K562 (cell line): ENCODE measurements around the gene SYNRG. TPM values are rescaled to one million over a fixed set of nuclear protein-coding genes. Genes with fewer than 3 reads are reported as not detected.
"Not testable (repeated sequence)": the region's sequence is repeated elsewhere in the genome, so short reads cannot be mapped to it uniquely, and the experiment has no call there.

Experiments
- ATAC-seq: fragments of 200-7000 bp; cut with Tn5 transposase; 3 replicates; pipeline ENCODE4 v1.9.1; 2020; ENCODE audit warnings: moderate library complexity
- BruUV-seq: library from RNA; stranded (reverse); fragments of 400-500 nt; replicated peaks from 2 replicates; lab custom pipeline; 2021; lab: Mats Ljungman, UMichigan
- CTCF ChIA-PET: fragments of 300-600 bp; formaldehyde crosslinking; extraction: SDS; loops from one replicate; lab custom pipeline; 2021; ENCODE audit warnings: low intra/inter-chr PET ratio; lab: Yijun Ruan, JAX
- POLR2A ChIA-PET: fragments of 300-600, 350-650 bp; sonication (Branson Sonifier 250); formaldehyde crosslinking; extraction: SDS; loops from one replicate; lab custom pipeline; 2021; ENCODE audit warnings: antibody characterized with exemption, inconsistent platforms; lab: Yijun Ruan, JAX
- DNase-seq, 4 experiments: peaks; one replicate each; pipeline versions ENCODE4 v3.0.0 to v3.0.0-alpha.2; 2011 to 2018; ENCODE audit warnings: low spot score in 3 of 4, mixed read lengths in 3 of 4; ENCODE audit errors: extremely low read depth in 1 of 4
- FAIRE-seq: peaks from 2 replicates; lab custom pipeline; 2011; peaks lifted over from hg19 to GRCh38; lab: Jason Lieb, UNC
- H2AFZ ChIP-seq: 2 replicates; pipeline ENCODE4 v1.6.0; 2011; ENCODE audit warnings: low read depth, low read length, control low read depth, inconsistent platforms
- H3K27ac ChIP-seq: fragments of 200-600 bp; 3 replicates; pipeline ENCODE4 v1.8.0; 2011; ENCODE audit warnings: low read depth, mild to moderate bottlenecking, control low read depth, inconsistent platforms, low read length, moderate library complexity, mixed read lengths; ENCODE audit errors: extremely low read depth
- H3K27me3 ChIP-seq, 2 experiments: fragments of 300-600 bp in 1 of 2; 2 replicates in 1 of 2; 3 replicates in 1 of 2; pipeline versions ENCODE4 v1.6.0 to v1.8.0; 2011; ENCODE audit warnings: inconsistent platforms in 2 of 2, low read length in 2 of 2, mild to moderate bottlenecking in 1 of 2, mixed read lengths in 1 of 2, moderate library complexity in 1 of 2; ENCODE audit not compliant: control insufficient read depth in 2 of 2, insufficient read depth in 2 of 2
- H3K36me3 ChIP-seq: fragments of 300-600 bp; 3 replicates; pipeline ENCODE4 v1.8.0; 2011; ENCODE audit warnings: mild to moderate bottlenecking, low read length, inconsistent platforms; ENCODE audit not compliant: control insufficient read depth, insufficient read depth
- H3K4me1 ChIP-seq, 2 experiments: fragments of 200-600 bp in 1 of 2; replicated peaks in 1 of 2; 2 replicates in 1 of 2; 3 replicates in 1 of 2; pipeline versions ENCODE4 v1.5.1 to v1.8.0; 2011; ENCODE audit warnings: inconsistent platforms in 2 of 2, low read length in 2 of 2, mild to moderate bottlenecking in 1 of 2, mixed read lengths in 1 of 2, moderate library complexity in 1 of 2; ENCODE audit not compliant: control insufficient read depth in 2 of 2, insufficient read depth in 2 of 2
- H3K4me2 ChIP-seq: 2 replicates; pipeline ENCODE4 v1.6.1; 2011; ENCODE audit warnings: low read length, control low read depth, inconsistent platforms, mixed read lengths; ENCODE audit not compliant: insufficient read depth
- H3K4me3 ChIP-seq: fragments of 200-600 bp; sonication (generic), shearing (Covaris generic); 2 replicates; pipeline ENCODE4 v1.5.1; 2016; ENCODE audit warnings: control low read depth, inconsistent platforms
- H3K79me2 ChIP-seq: fragments of 200-600 bp; 3 replicates; pipeline ENCODE4 v1.8.0; 2011; ENCODE audit warnings: low read length, inconsistent platforms; ENCODE audit not compliant: control insufficient read depth, insufficient read depth
- H3K9ac ChIP-seq, 2 experiments: 2 replicates each; pipeline versions ENCODE4 v1.6.0 to v1.6.1; 2011; ENCODE audit warnings: low read depth in 2 of 2, low read length in 2 of 2, control low read depth in 1 of 2, inconsistent platforms in 1 of 2, mild to moderate bottlenecking in 1 of 2, mixed read lengths in 1 of 2; ENCODE audit not compliant: insufficient read depth in 1 of 2
- H3K9me1 ChIP-seq: one replicate; pipeline ENCODE4 v1.6.0; 2011; ENCODE audit warnings: inconsistent platforms, mild to moderate bottlenecking, low read length, moderate library complexity; ENCODE audit not compliant: control insufficient read depth, insufficient read depth
- H3K9me3 ChIP-seq: replicated peaks from 2 replicates; pipeline ENCODE4 v1.5.1; 2011; ENCODE audit warnings: low read depth, low read length, inconsistent platforms; ENCODE audit not compliant: control insufficient read depth, insufficient read depth
- H4K20me1 ChIP-seq: replicated peaks from 2 replicates; pipeline ENCODE4 v1.6.1; 2011; ENCODE audit warnings: low read length, inconsistent platforms, mixed read lengths; ENCODE audit not compliant: control insufficient read depth, insufficient read depth
- CEBPB ChIP-seq: fragments of 450-650 bp; IDR thresholded peaks from 2 replicates; pipeline ENCODE4 v1.6.1; 2016; ENCODE audit warnings: missing genetic modification characterization, missing compliant biosample characterization
- GTF2A2 ChIP-seq: IDR thresholded peaks from 2 replicates; pipeline ENCODE4 v1.6.1; 2016; ENCODE audit warnings: mild to moderate bottlenecking, missing genetic modification characterization, missing compliant biosample characterization
- HNRNPLL ChIP-seq: fragments of 200-400 bp; formaldehyde crosslinking; IDR thresholded peaks from 2 replicates; pipeline ENCODE4 v1.6.1; 2017; ENCODE audit warnings: low read length, low read depth, mild to moderate bottlenecking; ENCODE audit not compliant: poor library complexity, severe bottlenecking
- KLF10 ChIP-seq: fragments of 250-450 bp; sonication (Bioruptor Pico); IDR thresholded peaks from 2 replicates; pipeline ENCODE4 v1.6.1; 2021; ENCODE audit warnings: matching md5 sums
- L3MBTL2 ChIP-seq: fragments of 450-650 bp; IDR thresholded peaks from 2 replicates; pipeline ENCODE4 v1.6.1; 2016; ENCODE audit warnings: mild to moderate bottlenecking, moderate library complexity
- POLR2B ChIP-seq: fragments of 450-650 bp; IDR thresholded peaks from 2 replicates; pipeline ENCODE4 v1.6.1; 2018; ENCODE audit warnings: low read depth; ENCODE audit not compliant: partially characterized antibody
- RBM14 ChIP-seq: fragments of 200-400 bp; formaldehyde crosslinking; IDR thresholded peaks from 2 replicates; pipeline ENCODE4 v1.6.1; 2018; ENCODE audit warnings: low read depth, mild to moderate bottlenecking, low read length, moderate library complexity, borderline replicate concordance; ENCODE audit not compliant: insufficient read depth
- SAP30 ChIP-seq: fragments of 200-600 bp; sonication (generic); IDR thresholded peaks from 2 replicates; pipeline ENCODE4 v1.6.1; 2012; ENCODE audit warnings: borderline replicate concordance, low read depth, mild to moderate bottlenecking, moderate library complexity, low read length, control low read depth, inconsistent platforms; ENCODE audit not compliant: insufficient read depth, poor library complexity, severe bottlenecking
- ZFP30 ChIP-seq: fragments of 250-450 bp; sonication (Bioruptor Pico); IDR thresholded peaks from 2 replicates; pipeline ENCODE4 v1.8.0; 2022; ENCODE audit warnings: moderate library complexity, mild to moderate bottlenecking, inconsistent platforms, borderline replicate concordance
- ZNF239 ChIP-seq: fragments of 250-450 bp; sonication (Bioruptor Pico); IDR thresholded peaks from 2 replicates; pipeline ENCODE4 v1.4.0; 2020; ENCODE audit warnings: mild to moderate bottlenecking
- WGBS: fragments of 100-300 bp; shearing (Covaris generic); methylation state at CpG from one replicate; pipeline ENCODE4 v1.1.6; 2016; ENCODE audit warnings: low coverage, mixed read lengths; ENCODE audit not compliant: insufficient coverage; ENCODE audit errors: missing lambda C conversion rate; 5-methylcytosine and 5-hydroxymethylcytosine counted together
- in situ Hi-C: fragments of 300-500 bp; cut with MboI; formaldehyde crosslinking; loops from 4 replicates; pipeline ENCODE4 v1.15.0; 2018; ENCODE audit warnings: inconsistent platforms, mixed read lengths
- intact Hi-C: fragments of 100-400 bp; cut with micrococcal nuclease; formaldehyde crosslinking; loops from 2 replicates; pipeline ENCODE4 v1.14.2; 2022
- polyA plus RNA-seq, 8 experiments: library from polyadenylated mRNA; depleted of rRNA in 4 of 8; stranded (reverse) in 5 of 8; unstranded in 3 of 8; fragments of >200 nt; fragmentation: Nextera tagmentation in 2 of 8; fragmentation: Illumina TruSeq in 1 of 8; extraction: Ambion mirVana in 2 of 8; extraction: Trizol in 1 of 8; gene quantifications; 2 replicates each; pipeline versions ENCODE4 v1.2.1 to v1.2.3, GENCODE V29; 2011 to 2014; ENCODE audit warnings: inconsistent platforms in 1 of 8, missing spikeins in 1 of 8
- total RNA-seq, 7 experiments: library from RNA; depleted of rRNA in 6 of 7; stranded (reverse); fragments of >200 nt in 6 of 7; fragmentation: Illumina TruSeq in 2 of 7; extraction: Trizol in 2 of 7; gene quantifications; 2 replicates each; pipeline versions ENCODE4 v1.2.1 to v1.2.3, GENCODE V29; 2011 to 2021; ENCODE audit warnings: low replicate concordance in 1 of 7
- TF ChIP-seq, protein P1 (sequence below): sonication (generic); formaldehyde crosslinking; IDR thresholded peaks from 2 replicates; pipeline ENCODE4 v1.8.0; 2022; ENCODE audit warnings: missing genetic modification reagents, mild to moderate bottlenecking, borderline replicate concordance
- TF ChIP-seq, protein P2 (sequence below): fragments of 250-450 bp; sonication (Bioruptor Pico); IDR thresholded peaks from 2 replicates; pipeline ENCODE4 v1.5.0; 2021; ENCODE audit warnings: mild to moderate bottlenecking, moderate library complexity

The SYNRG gene
- total and polyA plus RNA-seq, 9 of the 15 experiments (the other 6 are each of a cell fraction or from before 2014, with no cell fraction given) = 2.9 to 28.2 (median 15.1) TPM

DNA sequence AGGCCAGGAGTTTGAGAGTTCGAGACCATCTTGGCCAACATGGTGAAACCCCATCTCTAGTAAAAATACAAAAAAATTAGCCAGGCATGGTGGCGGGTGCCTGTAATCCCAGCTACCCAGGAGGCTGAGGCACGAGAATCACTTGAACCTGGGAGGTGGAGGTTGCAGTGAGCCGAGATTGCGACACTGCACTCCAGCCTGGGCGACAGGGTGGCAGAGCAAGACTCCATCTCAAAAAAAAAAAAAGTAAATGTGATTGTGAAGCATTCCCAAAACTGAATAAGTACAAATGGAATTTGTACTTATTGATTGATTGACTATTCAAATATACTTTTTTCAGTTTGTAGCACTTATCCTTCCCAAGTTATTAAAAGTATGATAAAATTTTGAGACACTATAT lies 7.2 kb upstream of the SYNRG start:
- CTCF ChIA-PET = interaction anchor here (0.7 kb wide), 1 partner anchor 1047 kb away, joined by 3 read pairs; no protein-coding TSS in a partner anchor
- H3K27ac ChIP-seq, H3K9me3 ChIP-seq, H3K4me3 ChIP-seq, DNase-seq, H3K4me2 ChIP-seq, BruUV-seq, H3K79me2 ChIP-seq, FAIRE-seq, in situ Hi-C loops, H3K27me3 ChIP-seq, H4K20me1 ChIP-seq, ATAC-seq, intact Hi-C loops, H3K9me1 ChIP-seq, H2AFZ ChIP-seq, H3K9ac ChIP-seq, POLR2A ChIA-PET, H3K4me1 ChIP-seq: not testable (repeated sequence)
- peaks cover 83% of the 10 kb centered on the region for H3K36me3 ChIP-seq
- TF ChIP-seq CEBPB = 0 out of 2 replicates have a peak, but pooled peaks have one; percentile 28
- WGBS = 93% methylated on average over 6 of the region's 6 CpGs

DNA sequence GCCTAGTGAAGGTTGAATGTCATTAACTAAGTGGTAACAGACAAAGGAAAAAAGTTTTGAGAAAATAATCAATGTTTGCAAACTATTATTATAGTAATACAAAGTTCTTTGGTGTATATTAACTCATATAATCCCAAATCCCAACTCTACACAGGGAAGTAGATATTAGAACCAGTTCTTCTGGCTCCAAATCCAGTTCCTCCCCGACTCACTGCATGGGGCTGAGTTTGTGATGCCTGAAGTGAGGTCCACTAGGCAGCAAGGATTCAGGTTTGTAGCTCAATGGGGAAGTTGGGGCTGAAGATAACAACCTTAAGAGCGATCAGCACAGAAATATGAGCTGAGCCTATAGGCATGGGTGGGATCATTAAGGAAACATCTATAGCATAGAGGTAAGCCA lies 5.6 kb upstream of the SYNRG start:
- ChIA-PET POLR2A (no interaction called here), CTCF (no interaction called here)
- WGBS = 92% methylated on average over 2 of the region's 2 CpGs
- no peak for ATAC-seq
- Histone ChIP-seq H3K27ac (no peak overlapping the region), H3K4me2 (no peak overlapping the region), H3K9me3 (no peaks in the 10 kb centered on the region), H3K79me2 (no peaks in the 10 kb centered on the region), H3K4me3 (no peak overlapping the region), H3K9me1 (no peaks in the 10 kb centered on the region), H3K27me3 (no peaks in the 10 kb centered on the region), H3K9ac (no peak overlapping the region), H2AFZ (no peak overlapping the region), H3K36me3 (peaks cover 67% of the 10 kb centered on the region), H4K20me1 (no peaks in the 10 kb centered on the region), H3K4me1 (peaks cover 0 to under 1% of the 10 kb centered on the region in 2 experiments; a peak in 2 of 5 replicates)
- intact Hi-C loops = no loop called here
- BruUV-seq = no TSS peak
- in situ Hi-C loops = no loop called here
- no peak for DNase-seq
- no peak for FAIRE-seq
- TF ChIP-seq, protein P1, sequence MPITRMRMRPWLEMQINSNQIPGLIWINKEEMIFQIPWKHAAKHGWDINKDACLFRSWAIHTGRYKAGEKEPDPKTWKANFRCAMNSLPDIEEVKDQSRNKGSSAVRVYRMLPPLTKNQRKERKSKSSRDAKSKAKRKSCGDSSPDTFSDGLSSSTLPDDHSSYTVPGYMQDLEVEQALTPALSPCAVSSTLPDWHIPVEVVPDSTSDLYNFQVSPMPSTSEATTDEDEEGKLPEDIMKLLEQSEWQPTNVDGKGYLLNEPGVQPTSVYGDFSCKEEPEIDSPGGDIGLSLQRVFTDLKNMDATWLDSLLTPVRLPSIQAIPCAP (CRISPR knock-in tag) = no peak
- no peak for TF ChIP-seq RBM14
- no peak for TF ChIP-seq SAP30
- TF ChIP-seq, protein P2, sequence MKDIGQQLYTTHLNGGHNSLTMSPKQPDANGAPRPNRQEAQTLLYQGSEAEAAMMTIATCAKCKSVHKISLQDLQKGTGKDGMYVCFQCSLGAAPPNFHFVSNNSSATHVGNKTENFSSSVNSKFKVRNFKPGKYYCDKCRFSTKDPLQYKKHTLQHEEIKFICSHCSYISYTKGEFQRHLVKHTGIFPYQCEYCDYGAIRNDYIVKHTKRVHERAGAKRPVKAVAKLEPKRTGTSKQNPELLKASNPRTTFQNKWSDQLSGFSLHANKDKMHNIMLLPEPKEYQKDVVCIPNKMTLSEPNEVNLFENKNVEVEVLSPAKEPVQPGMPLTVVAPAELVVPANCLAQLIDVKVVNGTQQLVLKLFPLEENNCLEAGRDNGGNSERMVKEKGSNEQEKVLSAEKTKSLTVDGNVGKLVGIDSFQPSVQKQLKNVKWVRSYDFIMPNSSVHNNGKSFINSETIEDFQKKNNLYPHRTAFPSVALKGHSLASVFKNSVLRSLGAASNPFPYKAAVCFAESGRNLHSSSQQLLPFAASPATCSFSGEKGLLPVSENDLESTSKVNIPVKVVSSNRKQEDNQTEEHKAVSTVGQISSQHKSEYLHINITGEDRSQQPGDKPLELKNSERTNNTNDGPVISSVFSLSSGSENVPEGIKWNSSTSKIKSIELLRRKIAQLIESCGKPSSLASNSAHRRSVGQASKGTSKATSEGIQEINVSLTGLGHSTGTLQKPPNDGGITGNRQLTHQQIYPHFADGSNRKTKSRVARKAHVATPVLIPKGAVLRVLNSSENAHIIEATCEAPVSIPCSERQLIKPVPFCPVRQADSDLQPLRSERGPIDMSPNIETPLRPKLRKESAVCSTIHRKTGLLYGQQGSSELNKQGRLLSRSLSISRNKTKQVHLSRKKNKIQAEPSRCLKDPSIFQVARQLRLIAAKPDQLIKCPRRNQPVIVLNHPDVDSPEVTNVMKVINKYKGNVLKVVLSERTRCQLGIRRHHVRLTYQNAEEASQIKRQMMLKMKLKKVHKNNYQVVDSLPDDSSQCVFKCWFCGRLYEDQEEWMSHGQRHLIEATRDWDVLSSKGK (CRISPR knock-in tag) = no peak
- TF ChIP-seq HNRNPLL = no peak
- TF ChIP-seq GTF2A2 (tag) = no peak
- no peak for TF ChIP-seq KLF10
- no peak for TF ChIP-seq ZNF239 (CRISPR knock-in tag)
- TF ChIP-seq ZFP30 (CRISPR knock-in tag) = no peak
- no peak for TF ChIP-seq POLR2B
- no peak for TF ChIP-seq L3MBTL2
